Panc1 (cell line): ENCODE results near the gene LMAN2. TPM values are rescaled to one million over a fixed set of nuclear protein-coding genes. Genes with fewer than 3 reads are reported as not detected.

Experiments
- ATAC-seq: fragments of 200-7000 bp; cut with Tn5 transposase; 2 replicates; pipeline ENCODE4 v1.9.1; 2020; ENCODE audit warnings: mild to moderate bottlenecking, moderate library complexity
- BruUV-seq: library from RNA; stranded (reverse); fragments of 400-500 nt; replicated peaks from 2 replicates; lab custom pipeline; 2021; lab: Mats Ljungman, UMichigan
- CTCF ChIA-PET: fragments of 300-600 bp; sonication (Branson Sonifier 250); formaldehyde crosslinking; loops from one replicate; lab custom pipeline; 2022; ENCODE audit warnings: antibody characterized with exemption; lab: Charles Lee
- POLR2A ChIA-PET: fragments of 300-600 bp; sonication (Branson Sonifier 250); formaldehyde crosslinking; loops from one replicate; lab custom pipeline; 2022; ENCODE audit warnings: antibody characterized with exemption; lab: Charles Lee
- DNase-seq: peaks from one replicate; pipeline ENCODE4 v3.0.0-alpha.2; 2010; ENCODE audit warnings: low read depth, low spot score
- H3K27ac ChIP-seq: 2 replicates; pipeline ENCODE4 v1.5.1; 2011; ENCODE audit warnings: mild to moderate bottlenecking, low read length, inconsistent platforms
- H3K27me3 ChIP-seq: fragments of 200-500 bp; sonication (Bioruptor generic); 2 replicates; pipeline ENCODE4 v1.6.0; 2014; ENCODE audit warnings: low read length, inconsistent platforms; ENCODE audit not compliant: control insufficient read depth, insufficient read depth
- H3K36me3 ChIP-seq: fragments of 200-500 bp; sonication (Bioruptor generic); 2 replicates; pipeline ENCODE4 v1.5.1; 2014; ENCODE audit warnings: inconsistent platforms, mild to moderate bottlenecking, low read length, moderate library complexity; ENCODE audit not compliant: control insufficient read depth, insufficient read depth
- H3K4me1 ChIP-seq: 2 replicates; pipeline ENCODE4 v1.5.1; 2011; ENCODE audit warnings: inconsistent platforms, mild to moderate bottlenecking, low read length, moderate library complexity; ENCODE audit not compliant: control insufficient read depth, insufficient read depth
- H3K4me3 ChIP-seq, 2 experiments: 2 replicates each; pipeline ENCODE4 v1.5.1; 2011 to 2012; ENCODE audit warnings: low read depth in 2 of 2, low read length in 2 of 2, mild to moderate bottlenecking in 2 of 2, inconsistent platforms in 1 of 2, moderate library complexity in 1 of 2
- H3K9me3 ChIP-seq: fragments of 200-500 bp; sonication (Bioruptor generic); 2 replicates; pipeline ENCODE4 v1.5.1; 2014; ENCODE audit warnings: low read depth, mild to moderate bottlenecking, inconsistent platforms, low read length, moderate library complexity; ENCODE audit not compliant: control insufficient read depth, insufficient read depth
- SIN3A ChIP-seq: IDR thresholded peaks from 2 replicates; pipeline ENCODE4 v1.6.1; 2012; ENCODE audit warnings: low read depth, mild to moderate bottlenecking, low read length, moderate library complexity, borderline replicate concordance; ENCODE audit not compliant: insufficient read depth
- TCF7L2 ChIP-seq: IDR thresholded peaks from 2 replicates; pipeline ENCODE4 v1.6.1; 2011; ENCODE audit warnings: mild to moderate bottlenecking, low read depth, low read length, inconsistent platforms
- in situ Hi-C: cut with HindIII; loops from 2 replicates; pipeline ENCODE4 v1.10.0; 2016; ENCODE audit warnings: low sequenced_read_pairs, low pct_unique_long_range_greater_than_20kb
- intact Hi-C: fragments of 100-400 bp; cut with micrococcal nuclease; formaldehyde crosslinking; loops from one replicate; pipeline ENCODE4 v1.10.0; 2022; ENCODE audit not compliant: unreplicated experiment
- total RNA-seq: library from RNA; stranded (reverse); gene quantifications from one replicate; pipeline ENCODE4 v1.2.1, GENCODE V29; 2021; ENCODE audit not compliant: unreplicated experiment
- TF ChIP-seq, protein P1 (sequence below): fragments of 450-650 bp; IDR thresholded peaks from 2 replicates; pipeline ENCODE4 v1.5.1; 2017; ENCODE audit warnings: mild to moderate bottlenecking
- TF ChIP-seq, protein P2 (sequence below), 2 experiments: IDR thresholded peaks; 2 replicates each; pipeline ENCODE4 v1.6.1; 2011 to 2012; ENCODE audit warnings: low read depth in 2 of 2, control low read depth in 1 of 2, low read length in 1 of 2, mild to moderate bottlenecking in 1 of 2, moderate library complexity in 1 of 2; ENCODE audit not compliant: insufficient read depth in 1 of 2

The LMAN2 gene
- total RNA-seq, 1 experiment from 2014 or later, result 140 TPM

GRCh38 chr5:177310757-177311391, 40.6 kb downstream of the LMAN2 start:
- TF ChIP-seq, protein P1, sequence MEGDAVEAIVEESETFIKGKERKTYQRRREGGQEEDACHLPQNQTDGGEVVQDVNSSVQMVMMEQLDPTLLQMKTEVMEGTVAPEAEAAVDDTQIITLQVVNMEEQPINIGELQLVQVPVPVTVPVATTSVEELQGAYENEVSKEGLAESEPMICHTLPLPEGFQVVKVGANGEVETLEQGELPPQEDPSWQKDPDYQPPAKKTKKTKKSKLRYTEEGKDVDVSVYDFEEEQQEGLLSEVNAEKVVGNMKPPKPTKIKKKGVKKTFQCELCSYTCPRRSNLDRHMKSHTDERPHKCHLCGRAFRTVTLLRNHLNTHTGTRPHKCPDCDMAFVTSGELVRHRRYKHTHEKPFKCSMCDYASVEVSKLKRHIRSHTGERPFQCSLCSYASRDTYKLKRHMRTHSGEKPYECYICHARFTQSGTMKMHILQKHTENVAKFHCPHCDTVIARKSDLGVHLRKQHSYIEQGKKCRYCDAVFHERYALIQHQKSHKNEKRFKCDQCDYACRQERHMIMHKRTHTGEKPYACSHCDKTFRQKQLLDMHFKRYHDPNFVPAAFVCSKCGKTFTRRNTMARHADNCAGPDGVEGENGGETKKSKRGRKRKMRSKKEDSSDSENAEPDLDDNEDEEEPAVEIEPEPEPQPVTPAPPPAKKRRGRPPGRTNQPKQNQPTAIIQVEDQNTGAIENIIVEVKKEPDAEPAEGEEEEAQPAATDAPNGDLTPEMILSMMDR, result no peak
- TF ChIP-seq, protein P2, sequence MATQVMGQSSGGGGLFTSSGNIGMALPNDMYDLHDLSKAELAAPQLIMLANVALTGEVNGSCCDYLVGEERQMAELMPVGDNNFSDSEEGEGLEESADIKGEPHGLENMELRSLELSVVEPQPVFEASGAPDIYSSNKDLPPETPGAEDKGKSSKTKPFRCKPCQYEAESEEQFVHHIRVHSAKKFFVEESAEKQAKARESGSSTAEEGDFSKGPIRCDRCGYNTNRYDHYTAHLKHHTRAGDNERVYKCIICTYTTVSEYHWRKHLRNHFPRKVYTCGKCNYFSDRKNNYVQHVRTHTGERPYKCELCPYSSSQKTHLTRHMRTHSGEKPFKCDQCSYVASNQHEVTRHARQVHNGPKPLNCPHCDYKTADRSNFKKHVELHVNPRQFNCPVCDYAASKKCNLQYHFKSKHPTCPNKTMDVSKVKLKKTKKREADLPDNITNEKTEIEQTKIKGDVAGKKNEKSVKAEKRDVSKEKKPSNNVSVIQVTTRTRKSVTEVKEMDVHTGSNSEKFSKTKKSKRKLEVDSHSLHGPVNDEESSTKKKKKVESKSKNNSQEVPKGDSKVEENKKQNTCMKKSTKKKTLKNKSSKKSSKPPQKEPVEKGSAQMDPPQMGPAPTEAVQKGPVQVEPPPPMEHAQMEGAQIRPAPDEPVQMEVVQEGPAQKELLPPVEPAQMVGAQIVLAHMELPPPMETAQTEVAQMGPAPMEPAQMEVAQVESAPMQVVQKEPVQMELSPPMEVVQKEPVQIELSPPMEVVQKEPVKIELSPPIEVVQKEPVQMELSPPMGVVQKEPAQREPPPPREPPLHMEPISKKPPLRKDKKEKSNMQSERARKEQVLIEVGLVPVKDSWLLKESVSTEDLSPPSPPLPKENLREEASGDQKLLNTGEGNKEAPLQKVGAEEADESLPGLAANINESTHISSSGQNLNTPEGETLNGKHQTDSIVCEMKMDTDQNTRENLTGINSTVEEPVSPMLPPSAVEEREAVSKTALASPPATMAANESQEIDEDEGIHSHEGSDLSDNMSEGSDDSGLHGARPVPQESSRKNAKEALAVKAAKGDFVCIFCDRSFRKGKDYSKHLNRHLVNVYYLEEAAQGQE (IDR thresholded peaks at IDR 0.05; ENCODE audit: insufficient read depth in 1 of 2, low read depth in 2 of 2, low read length in 1 of 2), result no peak
- TF ChIP-seq SIN3A, result no peak
- no peak for TF ChIP-seq TCF7L2
- Histone ChIP-seq H3K4me3 (peak overlapping the region; percentile 39 to 58), H3K27ac (no peak overlapping the region; the same call in 1 of the 2 replicates), H3K4me1 (peaks cover 14% of the 10 kb centered on the region), H3K27me3 (no peaks in the 10 kb centered on the region), H3K36me3 (no peaks in the 10 kb centered on the region; the same call in none of the 2 replicates), H3K9me3 (no peaks in the 10 kb centered on the region)
- ChIA-PET POLR2A (no interaction called here), CTCF (interaction anchor here (1.0 to 2.0 kb wide), 5 partner anchors 8 to 79 kb away, joined by 4 to 8 read pairs (median 5); no protein-coding TSS in a partner anchor)
- intact Hi-C loops, result loop anchor here (10.0 kb wide), 1 partner anchor 144 kb away; no protein-coding TSS in a partner anchor
- in situ Hi-C loops, result no loop called here
- no peak for DNase-seq
- no TSS peak for BruUV-seq
- ATAC-seq, result no peak

DNA sequence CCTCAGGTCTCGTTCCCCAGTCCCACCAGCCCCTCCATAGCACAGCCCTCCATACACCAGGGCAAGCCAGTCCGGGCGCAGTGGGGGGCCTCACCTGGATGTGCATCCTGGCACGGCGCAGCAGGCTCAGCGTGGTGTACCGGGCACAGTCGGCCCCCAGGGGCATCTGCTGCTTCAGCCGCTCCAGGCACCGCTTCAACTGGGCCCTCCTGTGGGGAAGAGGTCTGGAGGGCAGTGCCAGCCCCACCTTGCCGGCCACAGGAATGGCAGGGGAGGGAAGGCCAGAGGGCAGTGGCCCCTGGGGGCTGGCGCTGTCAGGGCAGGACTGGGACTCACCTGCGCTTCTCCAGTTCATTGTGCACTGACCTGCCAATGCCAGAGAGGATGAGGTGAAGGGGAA, 41.1 kb downstream of the LMAN2 start:
- Histone ChIP-seq H3K27ac (no peak overlapping the region), H3K36me3 (no peaks in the 10 kb centered on the region; the same call in none of the 2 replicates), H3K9me3 (no peaks in the 10 kb centered on the region), H3K4me3 (peak overlapping the region in 1 of 2 experiments; percentile 19; a peak in 1 of 4 replicates), H3K27me3 (no peaks in the 10 kb centered on the region), H3K4me1 (peaks cover 15% of the 10 kb centered on the region)
- BruUV-seq, result no TSS peak
- CTCF ChIA-PET, result interaction anchor here (0.6 to 2.0 kb wide), 13 partner anchors 8 to 211 kb away, joined by 3 to 11 read pairs (median 4); partner anchors contain the start of gene GRK6
- in situ Hi-C loops, result no loop called here
- intact Hi-C loops, result loop anchor here (10.0 kb wide), 1 partner anchor 144 kb away; no protein-coding TSS in a partner anchor
- no peak for TF ChIP-seq TCF7L2
- TF ChIP-seq, protein P1, result no peak
- ATAC-seq (no peak), DNase-seq (no peak)
- POLR2A ChIA-PET, result no interaction called here
